SK-MEL-5 (cell line): ENCODE results near the gene MTFMT. TPM values are rescaled to one million over a fixed set of nuclear protein-coding genes. Genes with fewer than 3 reads are reported as not detected.
A peak's percentile ranks its signal among the peaks of the same experiment; 100 is the strongest.
"Not testable (repeated sequence)": the region's sequence is repeated elsewhere in the genome, so short reads cannot be mapped to it uniquely, and the experiment has no call there.

ENCODE experiments used
- DNase-seq: peaks from one replicate; pipeline ENCODE4 v3.0.0-alpha.2; 2016; ENCODE audit warnings: low read depth, low spot score
- in situ Hi-C: cut with HindIII; loops from 2 replicates; pipeline ENCODE4 v1.10.0; 2016; ENCODE audit warnings: low sequenced_read_pairs, high pct_unique_total_duplicates, low pct_unique_long_range_greater_than_20kb
- total RNA-seq: library from RNA; depleted of rRNA; stranded (reverse); fragments of >200 nt; shearing (Covaris generic); gene quantifications from 2 replicates; pipeline ENCODE4 v1.2.3, GENCODE V29; 2014

Gene MTFMT
- total RNA-seq, 1 experiment from 2014 or later, result 43.9 TPM

DNA sequence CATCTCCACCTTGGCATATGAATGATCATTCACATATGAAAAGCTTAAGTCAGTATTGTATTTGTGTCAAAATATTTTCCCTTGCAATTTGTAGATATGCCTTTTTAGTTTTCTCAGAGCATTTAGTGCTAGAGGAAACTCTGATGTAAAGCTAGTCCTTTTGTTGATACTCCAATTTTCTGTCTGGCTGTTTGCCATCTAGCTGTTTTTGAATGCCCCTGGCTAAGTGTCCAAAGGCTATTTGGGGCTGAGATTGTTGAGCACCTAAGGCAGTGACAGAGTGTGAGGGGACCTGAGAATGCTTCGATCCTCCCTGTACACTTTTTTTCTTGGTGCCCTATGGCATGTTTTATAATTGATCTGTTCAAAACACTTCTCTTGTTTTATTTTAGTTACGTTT, 18.8 kb upstream of the MTFMT start:
- in situ Hi-C loops, result no loop called here
- DNase-seq, result no peak

DNA sequence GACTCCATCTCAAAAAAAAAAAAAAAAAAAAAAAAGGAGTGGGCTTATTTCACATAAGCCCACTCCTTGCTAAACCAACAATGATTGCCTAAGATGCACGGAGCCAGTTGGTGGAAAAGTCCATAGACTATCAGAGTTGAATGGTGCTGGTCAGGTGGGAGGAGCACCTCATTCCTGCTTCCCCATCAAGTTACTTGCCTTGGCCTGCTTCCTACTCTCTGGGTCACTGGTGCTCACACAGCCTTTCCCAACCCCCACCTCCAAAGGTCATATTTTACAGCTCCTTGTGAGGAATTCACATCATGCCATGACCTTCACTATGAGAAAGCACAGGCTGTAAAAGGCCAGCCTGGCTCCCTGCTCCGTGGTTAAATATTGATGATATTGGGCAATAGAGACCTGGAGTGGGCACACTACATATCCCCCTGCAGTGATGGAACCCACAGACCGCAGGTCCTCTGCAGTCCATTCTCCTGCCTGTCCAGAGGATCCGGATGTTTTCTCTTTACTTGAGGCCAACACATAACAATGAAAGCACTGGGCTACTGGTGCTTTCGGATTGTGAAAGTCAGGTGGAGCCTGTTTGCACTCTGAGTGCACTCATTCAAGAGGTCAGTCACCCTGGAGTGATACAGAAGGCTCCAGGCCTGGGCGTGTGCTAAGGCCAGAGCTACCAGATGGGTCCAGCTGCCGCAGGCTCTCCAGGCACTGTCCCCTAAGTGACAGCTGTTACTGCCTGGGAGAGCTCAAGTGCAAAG, 15.5 kb upstream of the MTFMT start, which contains the start of gene SLC51B:
TSS of gene SLC51B (plus strand) at position 664 of the 758 bp plus-strand sequence. CDS start 4,618 bp downstream, outside the sequence.
- in situ Hi-C loops, result no loop called here
- peak; percentile 32 for DNase-seq

DNA sequence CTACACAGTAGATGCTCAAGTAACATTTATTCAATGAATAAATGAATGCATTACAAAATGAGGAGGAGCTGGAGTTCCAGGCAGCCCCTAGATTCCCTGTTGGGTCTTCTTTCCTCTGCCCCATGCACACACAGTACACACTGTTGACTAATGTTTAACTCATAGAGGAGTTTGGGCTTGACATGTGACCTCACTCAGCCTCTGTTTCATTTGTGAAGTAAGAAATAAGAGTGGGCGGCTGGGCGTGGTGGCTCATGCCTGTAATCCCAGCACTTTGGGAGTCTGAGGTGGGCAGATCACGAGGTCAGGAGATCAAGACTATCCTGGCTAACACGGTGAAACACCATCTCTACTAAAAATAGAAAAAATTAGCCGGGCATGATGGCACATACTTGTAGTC, 14.8 kb upstream of the MTFMT start:
- DNase-seq, in situ Hi-C loops: not testable (repeated sequence)

DNA sequence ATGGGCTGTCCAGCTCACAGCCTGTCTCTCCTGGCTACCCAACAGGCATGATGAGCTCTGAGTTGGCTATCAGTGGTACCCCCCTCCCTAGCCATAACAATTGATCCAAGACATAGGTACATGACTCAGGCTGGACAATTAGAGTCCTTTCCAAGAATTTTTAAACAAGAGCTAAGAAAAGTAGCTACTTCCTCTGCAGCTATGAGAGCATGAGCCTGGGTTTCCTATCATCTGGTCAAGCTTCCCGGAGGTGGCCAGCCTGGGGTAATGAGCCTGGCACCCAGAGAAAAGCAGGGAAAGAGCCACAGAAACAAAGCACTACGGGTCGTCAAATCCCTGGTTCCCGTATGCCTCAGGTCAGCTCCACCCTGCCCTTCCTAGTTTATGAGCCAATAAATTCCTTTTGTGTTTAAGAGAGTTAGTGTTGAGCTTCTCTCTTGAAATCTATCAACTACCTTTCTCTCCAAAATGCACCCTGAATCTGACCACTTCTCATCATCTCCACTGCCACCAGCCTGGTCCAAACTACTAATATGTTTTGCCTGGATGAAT, 13.4 kb upstream of the MTFMT start:
- in situ Hi-C loops, result no loop called here
- DNase-seq, result no peak

DNA sequence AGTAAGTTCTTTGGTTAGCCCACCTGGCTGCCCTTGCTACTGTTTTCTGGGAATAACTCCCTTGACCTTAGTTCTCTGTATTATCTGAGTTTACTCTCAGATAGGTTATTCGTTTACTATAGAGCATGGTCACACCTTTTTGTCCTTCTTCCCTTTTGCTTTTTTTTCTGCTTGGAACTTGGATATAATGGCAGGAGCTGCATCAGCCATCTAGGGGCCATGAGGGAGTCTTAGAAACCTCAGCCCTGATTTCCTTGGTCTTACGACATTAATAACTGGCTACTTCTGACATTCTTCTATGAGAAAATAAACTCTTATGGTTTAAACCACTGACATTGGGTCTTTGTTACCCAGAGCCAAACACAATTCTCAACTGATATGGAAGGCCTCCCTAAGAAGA, 12.3 kb upstream of the MTFMT start:
- DNase-seq, result no peak
- in situ Hi-C loops, result no loop called here

DNA sequence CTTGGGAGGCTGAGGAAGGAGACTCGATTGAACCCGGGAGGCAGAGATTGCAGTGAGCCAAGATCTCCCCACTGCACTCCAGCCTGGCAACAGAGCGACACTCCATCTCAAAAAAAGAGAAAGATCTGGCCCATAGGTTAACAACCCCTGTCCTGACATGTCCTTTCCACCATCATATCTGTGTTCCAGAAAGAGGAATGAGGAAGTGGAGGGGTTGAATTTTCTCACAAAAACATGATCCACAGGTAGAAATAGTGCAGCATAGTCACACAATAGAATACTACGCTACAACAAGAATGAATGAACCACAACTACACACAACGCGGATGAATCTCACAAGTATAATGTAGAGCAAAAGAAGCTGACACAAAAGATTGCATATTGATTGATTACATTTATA, 11.0 kb upstream of the MTFMT start:
- DNase-seq, result no peak
- in situ Hi-C loops, result no loop called here

DNA sequence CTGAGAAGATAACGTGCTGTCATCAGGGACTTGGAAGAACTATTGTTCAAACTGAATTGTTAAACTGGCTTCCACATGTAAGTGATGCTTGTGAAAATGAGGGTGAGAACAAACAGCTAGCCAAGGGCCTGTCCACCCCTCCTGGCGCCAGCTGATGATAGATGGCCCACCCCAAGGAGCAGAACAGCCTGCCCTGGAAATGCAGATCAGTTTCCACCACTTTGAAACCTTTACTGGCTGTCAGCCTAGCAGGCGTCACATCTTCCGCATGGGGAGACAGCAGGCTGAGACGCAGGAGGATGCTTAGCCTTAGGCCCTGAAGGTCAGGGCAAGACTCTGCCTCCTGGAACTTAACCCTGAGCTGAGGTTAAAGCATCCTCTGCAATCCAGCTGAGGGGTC, 9.4 kb upstream of the MTFMT start:
- DNase-seq, result no peak
- in situ Hi-C loops, result no loop called here

DNA sequence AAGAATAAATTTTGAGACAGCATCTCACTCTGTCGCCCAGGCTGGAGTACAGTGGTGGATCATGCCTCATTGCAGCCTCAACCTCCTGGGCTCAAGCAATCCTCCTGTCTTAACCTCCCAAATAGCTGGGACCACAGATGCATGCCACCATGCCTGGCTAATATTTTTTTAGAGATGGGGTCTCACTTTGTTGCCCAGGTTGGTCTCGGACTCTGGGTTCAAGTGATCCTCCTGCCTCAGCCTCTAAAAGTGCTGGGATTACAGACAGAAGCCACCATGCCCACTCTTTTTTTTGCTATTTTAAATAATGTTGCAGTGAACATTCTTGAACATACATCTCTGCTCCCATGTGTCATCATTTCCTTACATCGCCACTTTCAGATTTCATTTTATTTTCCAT, 9.0 kb upstream of the MTFMT start:
- DNase-seq, result no peak
- in situ Hi-C loops, result no loop called here

DNA sequence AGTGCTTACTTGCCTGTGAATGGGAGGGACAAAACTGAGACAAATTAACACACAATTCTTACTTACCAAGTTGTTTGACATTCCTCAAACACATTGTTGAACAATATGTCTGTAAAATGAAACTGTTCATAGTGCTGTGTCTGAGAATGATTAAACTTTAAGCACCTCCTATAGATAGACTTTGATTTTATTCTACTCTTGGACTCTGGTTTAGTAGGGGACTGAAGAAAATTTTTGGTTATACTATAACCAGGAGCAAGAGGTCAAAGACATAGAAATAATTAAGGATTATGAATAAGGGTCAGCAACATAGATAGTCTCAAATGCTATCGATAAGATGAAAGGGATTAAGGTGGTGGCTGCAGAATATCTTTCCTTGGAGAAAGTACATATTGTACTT, 7.9 kb upstream of the MTFMT start:
- DNase-seq, result no peak
- in situ Hi-C loops, result no loop called here

DNA sequence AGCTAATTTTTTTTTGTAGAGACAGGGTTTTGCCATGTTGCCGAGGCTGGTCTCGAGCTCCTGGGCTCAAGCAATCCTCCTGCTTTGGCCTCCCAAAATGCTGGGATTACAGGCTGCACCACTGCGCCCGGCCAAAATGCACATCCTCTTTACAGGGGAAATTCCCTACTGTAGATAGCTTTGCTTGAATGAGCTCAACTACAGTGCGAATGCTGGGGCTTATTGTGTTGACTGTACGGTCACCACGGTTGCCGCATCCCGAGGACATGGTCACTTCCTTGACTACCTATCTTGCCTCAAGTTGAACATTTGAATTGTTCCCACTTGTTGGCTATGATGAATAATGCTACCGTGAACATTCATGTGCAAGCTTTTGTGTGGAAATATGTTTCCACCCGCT, 5.3 kb upstream of the MTFMT start:
- in situ Hi-C loops, result no loop called here
- no peak for DNase-seq

DNA sequence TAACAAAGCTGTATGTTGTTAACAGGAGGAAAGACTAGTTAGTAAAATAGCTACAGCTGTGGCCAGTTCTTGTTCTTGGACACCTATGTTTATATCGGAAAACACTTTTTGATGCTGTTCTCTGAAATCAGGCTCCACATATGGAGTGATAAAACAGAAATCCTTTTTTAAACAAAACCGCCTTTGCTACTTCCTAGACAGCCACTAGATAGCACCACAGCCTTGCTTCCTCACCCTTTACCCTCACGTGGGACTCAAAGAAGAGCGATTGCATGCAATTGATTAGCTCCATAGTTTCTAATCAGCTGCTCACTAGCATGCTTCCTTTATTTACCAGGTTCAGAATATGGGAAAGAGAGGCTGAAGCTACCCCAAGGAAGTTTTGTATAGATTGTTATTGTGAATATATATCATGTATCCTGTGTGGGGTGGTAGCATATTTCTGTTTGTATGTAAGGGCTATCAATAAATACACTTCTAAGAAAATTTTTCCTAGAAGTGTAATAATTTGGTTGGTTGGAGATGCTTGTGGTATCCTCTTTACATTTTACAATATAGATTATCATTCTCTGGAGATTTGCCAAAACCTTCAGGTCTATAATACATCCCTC, 4.3 kb upstream of the MTFMT start:
- in situ Hi-C loops, result no loop called here
- DNase-seq, result peak; percentile 66

DNA sequence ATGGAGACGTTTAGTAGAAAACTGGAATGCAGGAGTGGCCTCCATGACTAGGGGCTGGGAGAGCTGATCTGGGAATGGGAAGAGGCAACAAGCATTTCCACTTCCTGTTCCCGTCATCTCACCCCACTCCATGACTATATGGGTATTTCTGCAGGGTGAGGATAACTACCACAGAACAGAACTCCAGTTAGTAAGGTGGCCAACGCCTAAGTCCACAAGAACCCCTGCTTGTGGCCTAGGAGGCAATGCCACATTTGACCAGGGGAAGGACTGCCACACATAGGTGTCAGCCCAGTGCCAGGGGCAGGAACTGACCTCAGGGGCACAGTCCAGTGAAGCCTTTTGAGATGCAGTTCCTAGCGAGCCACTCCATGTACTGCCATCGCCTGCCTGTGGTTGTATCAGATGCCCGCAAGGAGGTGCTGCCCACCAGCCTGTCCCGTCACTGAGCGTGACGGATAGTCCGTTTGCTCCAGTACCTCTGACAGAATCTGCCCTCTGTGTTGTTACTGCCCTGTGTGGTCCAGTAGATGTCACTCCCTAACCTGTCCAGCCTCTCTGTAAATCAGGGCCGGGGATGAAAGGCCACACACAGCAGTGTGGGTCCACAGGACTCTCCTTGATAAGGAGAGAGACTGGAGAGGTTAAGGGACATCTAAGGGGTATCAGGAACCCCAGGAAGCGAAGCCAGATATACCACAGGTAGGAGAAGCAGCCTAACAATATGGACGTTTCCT, 3.5 kb upstream of the MTFMT start:
- peak; percentile 92 for DNase-seq
- in situ Hi-C loops, result no loop called here

DNA sequence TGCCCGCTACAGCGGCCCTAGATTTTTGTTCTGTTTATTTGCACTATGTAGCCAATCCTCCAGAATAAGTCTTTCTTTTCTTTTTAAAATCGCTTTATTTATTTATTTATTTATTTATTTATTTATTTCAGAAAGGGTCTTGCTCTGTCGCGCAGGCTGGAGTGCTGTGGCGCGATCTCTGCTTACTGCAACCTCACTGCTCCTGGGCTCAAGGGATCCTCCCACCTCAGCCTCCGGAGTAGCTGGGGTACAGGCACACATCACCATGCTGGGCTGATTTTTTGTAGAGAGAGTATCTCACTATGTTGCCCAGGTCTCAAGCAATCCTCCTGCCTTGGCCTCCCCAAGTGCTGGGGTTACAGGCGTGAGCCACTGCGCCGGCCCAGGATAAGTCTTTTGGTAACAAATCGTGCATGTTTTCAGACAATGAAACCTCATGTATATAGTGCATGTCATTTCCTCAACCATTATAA, 333 bp upstream of the MTFMT start:
- in situ Hi-C loops, result no loop called here
- no peak for DNase-seq

DNA sequence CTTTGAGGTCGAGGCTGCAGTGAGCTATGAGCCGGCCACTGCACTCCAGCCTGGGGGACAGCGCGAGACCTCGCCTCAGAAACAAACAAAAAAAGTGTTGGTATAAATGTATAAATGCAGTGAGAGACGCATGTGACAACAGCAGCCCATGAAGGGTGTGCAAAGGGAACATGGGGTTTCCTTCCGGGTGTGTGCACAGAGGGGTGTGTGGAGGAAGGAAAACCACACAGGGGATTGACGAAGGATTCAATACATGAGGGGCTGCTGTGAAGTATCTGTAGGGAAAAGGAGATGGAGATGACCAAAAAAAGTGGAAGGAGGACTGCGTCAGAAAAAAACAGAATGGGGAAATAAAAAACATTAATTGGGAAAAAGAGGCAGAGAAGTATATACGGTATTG, 1.1 kb downstream of the MTFMT start:
- no peak for DNase-seq
- in situ Hi-C loops, result no loop called here

DNA sequence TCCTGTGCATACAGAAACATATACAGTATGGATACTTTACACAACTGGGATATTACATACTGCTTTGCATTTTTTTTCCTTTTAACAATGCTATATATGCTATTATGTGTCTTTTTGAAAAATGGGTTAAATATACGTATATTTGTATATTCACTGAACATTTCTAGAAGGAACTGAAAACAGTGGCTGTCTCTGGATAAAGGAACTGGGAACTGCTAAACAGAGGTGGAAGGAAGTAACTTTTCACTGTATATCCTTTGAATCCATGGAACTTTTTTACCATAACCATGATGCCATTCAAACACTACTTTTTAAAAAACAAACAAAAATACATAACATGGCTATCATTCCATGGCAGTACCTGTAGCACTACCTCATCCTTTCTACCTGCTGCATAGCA, 1.8 kb downstream of the MTFMT start:
- no peak for DNase-seq
- in situ Hi-C loops, result no loop called here

DNA sequence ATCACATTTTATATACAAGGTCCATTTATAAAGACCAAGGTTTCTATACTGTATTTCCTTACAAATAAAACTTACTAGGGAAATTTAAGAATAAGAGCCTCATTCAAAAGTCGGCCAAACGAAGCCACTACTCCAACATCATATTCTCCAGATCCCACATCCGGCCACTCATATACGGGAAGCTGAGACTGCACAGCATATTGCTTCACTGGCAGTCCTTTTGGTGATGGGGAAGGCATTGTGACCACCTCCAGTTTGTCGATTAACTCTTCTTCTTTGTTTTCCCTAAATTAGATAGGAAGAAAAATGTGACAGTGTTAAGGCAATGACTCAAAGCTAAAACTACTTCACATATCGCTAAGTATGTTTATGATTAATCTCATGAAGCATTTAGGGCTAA, 2.7 kb downstream of the MTFMT start:
- in situ Hi-C loops, result no loop called here
- DNase-seq, result peak; percentile 38

DNA sequence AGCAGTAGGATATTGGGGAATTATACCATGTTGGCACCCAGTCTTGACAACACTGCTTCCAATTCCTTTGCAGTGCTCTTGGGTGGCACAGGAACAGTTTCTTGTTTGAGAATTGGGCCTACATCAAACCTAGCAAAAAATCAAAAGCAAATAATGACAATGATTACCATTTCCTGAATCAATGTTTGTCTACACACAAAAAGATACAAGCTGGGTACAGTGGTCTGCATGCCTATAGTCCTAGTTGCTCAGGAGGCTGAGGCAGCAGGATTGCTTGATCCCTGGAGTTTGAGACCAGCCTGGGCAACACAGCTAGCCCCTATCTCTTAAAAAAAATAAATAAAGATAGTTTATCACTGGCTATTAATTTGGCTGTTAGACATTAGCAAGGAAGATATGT, 8.0 kb downstream of the MTFMT start:
- no peak for DNase-seq
- in situ Hi-C loops, result no loop called here

DNA sequence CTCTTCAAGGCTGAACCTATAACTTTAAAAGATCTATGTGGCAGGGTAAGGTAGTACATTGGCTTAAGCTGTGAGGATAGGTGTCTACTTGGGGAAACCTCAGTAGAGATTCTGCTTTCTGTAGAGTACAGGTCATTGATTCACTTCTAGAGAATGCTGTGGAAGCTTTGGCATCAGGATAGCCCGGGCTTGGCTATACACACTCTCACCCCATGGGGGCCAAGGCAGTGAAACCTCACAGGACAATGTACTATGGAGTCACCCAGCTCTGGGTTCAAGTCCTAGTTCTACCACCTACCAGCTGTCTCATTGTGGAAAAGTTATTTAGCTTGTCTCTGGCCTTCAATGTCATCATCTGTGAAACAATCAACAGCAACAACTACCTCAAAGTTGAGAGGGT, 9.0 kb downstream of the MTFMT start:
- DNase-seq, result peak; percentile 22
- in situ Hi-C loops, result no loop called here
